SJCRH30 (cell line): ENCODE results near the gene GPC3. TPM values are rescaled to one million over a fixed set of nuclear protein-coding genes. Genes with fewer than 3 reads are reported as not detected.
"Not testable (repeated sequence)": the region's sequence is repeated elsewhere in the genome, so short reads cannot be mapped to it uniquely, and the experiment has no call there.

ENCODE experiments used
- DNase-seq, 2 experiments: peaks; one replicate each; pipeline ENCODE4 v3.0.0-alpha.2; 2015 to 2020
- H3K27ac ChIP-seq: fragments of 250-450 bp; sonication (Bioruptor Pico); 2 replicates; pipeline ENCODE4 v1.5.1; 2020; ENCODE audit warnings: mild to moderate bottlenecking, moderate library complexity
- H3K27me3 ChIP-seq: fragments of 250-450 bp; sonication (Bioruptor Pico); 2 replicates; pipeline ENCODE4 v1.5.1; 2020; ENCODE audit warnings: mild to moderate bottlenecking, moderate library complexity
- H3K36me3 ChIP-seq: fragments of 250-450 bp; sonication (Bioruptor Pico); 2 replicates; pipeline ENCODE4 v1.5.1; 2020; ENCODE audit warnings: mild to moderate bottlenecking, moderate library complexity
- H3K4me1 ChIP-seq: fragments of 250-450 bp; sonication (Bioruptor Pico); 2 replicates; pipeline ENCODE4 v1.5.1; 2020; ENCODE audit warnings: mild to moderate bottlenecking, moderate library complexity
- H3K4me3 ChIP-seq: fragments of 250-450 bp; sonication (Bioruptor Pico); 2 replicates; pipeline ENCODE4 v1.5.1; 2020; ENCODE audit warnings: mild to moderate bottlenecking, moderate library complexity
- H3K9me3 ChIP-seq: fragments of 250-450 bp; sonication (Bioruptor Pico); replicated peaks from 2 replicates; pipeline ENCODE4 v1.5.1; 2020; ENCODE audit warnings: mild to moderate bottlenecking, moderate library complexity
- total RNA-seq: library from RNA; depleted of rRNA; stranded (reverse); fragments of >200 nt; shearing (Covaris generic); gene quantifications from 2 replicates; pipeline ENCODE4 v1.2.3, GENCODE V29; 2014

Gene GPC3
- total RNA-seq, 1 experiment from 2014 or later, result 27.6 TPM

DNA sequence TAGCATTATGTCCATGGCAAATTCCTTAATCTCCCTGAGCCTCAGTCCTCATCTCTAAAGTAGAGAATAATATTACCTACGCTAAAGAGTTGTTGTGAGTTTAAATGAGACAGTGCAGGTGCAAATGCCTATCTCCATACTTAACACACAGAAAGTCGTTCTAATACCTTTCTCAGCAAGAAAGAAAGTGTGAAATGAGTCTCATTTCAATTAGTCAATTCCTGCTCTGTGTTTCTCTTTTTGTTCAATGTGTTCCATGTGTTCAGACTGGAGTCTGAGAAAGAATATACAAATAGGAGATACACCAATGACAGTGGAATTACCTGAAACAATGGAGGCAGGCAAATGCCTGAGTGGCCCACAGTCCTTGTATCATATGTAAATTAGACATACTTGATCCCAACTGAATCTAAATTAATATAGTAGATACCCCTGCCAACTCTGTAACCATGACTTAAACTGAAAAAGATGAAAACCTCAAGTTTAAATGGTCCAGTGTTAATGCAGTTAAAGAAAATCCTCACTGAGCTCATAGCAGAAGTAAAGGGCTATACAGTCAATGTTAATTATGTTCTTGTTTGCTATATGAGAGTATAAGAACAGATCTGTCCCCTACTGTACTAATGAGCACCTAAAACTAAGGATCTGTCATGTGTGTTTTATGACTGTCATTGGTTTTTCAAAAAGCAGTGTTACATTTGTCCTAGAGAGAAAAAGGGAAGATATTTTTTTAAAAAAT is 68.2 kb downstream of the GPC3 start:
- no peak for DNase-seq
- Histone ChIP-seq H3K4me1 (peaks cover 23% of the 10 kb centered on the region), H3K27me3 (no peaks in the 10 kb centered on the region), H3K36me3 (no peaks in the 10 kb centered on the region), H3K27ac (no peak overlapping the region), H3K9me3 (no peaks in the 10 kb centered on the region), H3K4me3 (no peak overlapping the region)

- H3K27ac ChIP-seq, result peak overlapping the region; percentile 77
- DNase-seq, result peak; percentile 33 to 60
- no peaks in the 10 kb centered on the region for H3K36me3 ChIP-seq
- no peaks in the 10 kb centered on the region for H3K9me3 ChIP-seq
- no peaks in the 10 kb centered on the region for H3K27me3 ChIP-seq
- H3K4me3 ChIP-seq, result no peak overlapping the region
- H3K4me1 ChIP-seq, result peaks cover 25% of the 10 kb centered on the region
Measured at GRCh38 chrX:133913658-133914388, 71.6 kb downstream of the GPC3 start.

DNA sequence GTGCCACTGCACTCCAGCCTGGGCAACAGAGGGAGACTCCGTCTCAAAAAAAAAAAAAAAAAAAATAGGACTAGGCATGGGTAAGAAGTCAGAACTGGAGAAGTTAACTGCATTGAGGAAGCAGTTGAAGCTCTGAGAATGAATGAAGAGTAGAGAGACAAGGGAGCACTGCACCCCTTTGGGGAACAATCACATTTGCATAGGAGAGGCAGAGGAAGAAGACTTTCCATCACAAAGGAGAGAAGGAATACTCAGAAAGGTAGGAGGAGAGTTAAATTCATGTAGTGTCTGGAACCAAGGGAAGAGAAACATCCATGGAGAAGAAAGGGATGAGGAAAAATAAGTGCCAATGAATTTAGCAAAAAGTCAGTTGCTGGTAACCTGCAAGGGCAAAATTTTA is 72.4 kb downstream of the GPC3 start:
- Histone ChIP-seq H3K27me3 (no peaks in the 10 kb centered on the region), H3K9me3 (no peaks in the 10 kb centered on the region), H3K27ac (peak overlapping the region; percentile 77), H3K36me3 (no peaks in the 10 kb centered on the region), H3K4me1 (peaks cover 25% of the 10 kb centered on the region), H3K4me3 (no peak overlapping the region)
- no peak for DNase-seq

DNA sequence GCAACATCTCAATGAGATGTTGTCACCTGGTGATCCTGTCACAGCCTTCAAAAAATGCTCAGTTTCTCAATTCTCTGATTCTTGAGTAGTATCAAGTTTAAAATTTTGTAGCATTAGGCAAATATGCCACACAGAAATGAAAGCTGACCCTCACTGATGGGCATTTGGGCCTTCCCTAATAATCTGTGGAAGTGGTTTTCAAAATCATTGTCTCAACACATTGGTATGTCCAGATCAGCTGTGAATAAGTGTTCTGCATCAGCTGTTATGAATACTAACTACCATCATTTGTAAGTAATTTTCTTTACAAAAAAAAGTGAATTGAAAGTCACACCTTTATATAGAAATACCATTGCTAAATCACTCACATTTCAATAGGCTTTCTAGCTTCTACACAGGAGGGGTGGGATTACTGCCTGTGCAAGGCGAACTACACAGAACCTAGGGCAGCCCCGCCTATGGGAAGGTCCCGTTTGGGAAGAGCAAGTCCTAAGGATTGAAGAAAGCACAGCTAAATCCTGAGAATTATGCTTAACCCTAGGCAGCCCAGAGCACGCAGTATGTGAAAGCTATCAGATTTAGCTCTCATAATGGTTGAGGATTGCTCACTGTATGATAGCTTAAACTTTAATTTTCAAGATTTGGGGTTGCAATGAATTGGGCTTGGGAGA is 73.4 kb downstream of the GPC3 start:
- peak; percentile 49 to 57 for DNase-seq
- Histone ChIP-seq H3K27me3 (no peaks in the 10 kb centered on the region), H3K4me1 (peaks cover 25% of the 10 kb centered on the region), H3K4me3 (no peak overlapping the region), H3K36me3 (no peaks in the 10 kb centered on the region), H3K9me3 (no peaks in the 10 kb centered on the region), H3K27ac (peak overlapping the region; percentile 77)

GRCh38 chrX:133910539-133910938 is 74.9 kb downstream of the GPC3 start:
- DNase-seq, result no peak
- H3K4me3 ChIP-seq, result no peak overlapping the region
- no peaks in the 10 kb centered on the region for H3K9me3 ChIP-seq
- no peaks in the 10 kb centered on the region for H3K27me3 ChIP-seq
- H3K4me1 ChIP-seq, result peaks cover 25% of the 10 kb centered on the region
- H3K27ac ChIP-seq, result no peak overlapping the region; the same call in 1 of the 2 replicates
- H3K36me3 ChIP-seq, result no peaks in the 10 kb centered on the region

DNA sequence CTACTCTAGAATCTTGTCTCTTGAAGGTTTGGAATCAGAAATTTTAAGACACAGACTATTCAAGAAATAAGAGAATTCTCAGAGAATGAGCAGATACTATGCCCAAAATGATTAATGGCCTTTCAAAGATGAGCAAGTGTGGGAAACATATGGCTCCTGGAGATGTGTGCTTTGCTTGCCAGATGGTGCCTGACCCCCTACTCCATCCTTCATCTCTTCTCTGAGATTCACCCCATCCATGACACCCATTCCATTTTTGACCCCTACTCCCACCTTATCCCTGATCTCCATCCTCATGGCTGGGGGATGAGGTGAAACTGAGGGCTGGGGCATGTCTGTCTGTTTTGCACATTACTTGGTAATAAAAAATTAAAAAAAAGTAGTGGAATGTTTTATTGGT is 75.5 kb downstream of the GPC3 start:
- no peaks in the 10 kb centered on the region for H3K9me3 ChIP-seq
- peaks cover 25% of the 10 kb centered on the region for H3K4me1 ChIP-seq

DNA sequence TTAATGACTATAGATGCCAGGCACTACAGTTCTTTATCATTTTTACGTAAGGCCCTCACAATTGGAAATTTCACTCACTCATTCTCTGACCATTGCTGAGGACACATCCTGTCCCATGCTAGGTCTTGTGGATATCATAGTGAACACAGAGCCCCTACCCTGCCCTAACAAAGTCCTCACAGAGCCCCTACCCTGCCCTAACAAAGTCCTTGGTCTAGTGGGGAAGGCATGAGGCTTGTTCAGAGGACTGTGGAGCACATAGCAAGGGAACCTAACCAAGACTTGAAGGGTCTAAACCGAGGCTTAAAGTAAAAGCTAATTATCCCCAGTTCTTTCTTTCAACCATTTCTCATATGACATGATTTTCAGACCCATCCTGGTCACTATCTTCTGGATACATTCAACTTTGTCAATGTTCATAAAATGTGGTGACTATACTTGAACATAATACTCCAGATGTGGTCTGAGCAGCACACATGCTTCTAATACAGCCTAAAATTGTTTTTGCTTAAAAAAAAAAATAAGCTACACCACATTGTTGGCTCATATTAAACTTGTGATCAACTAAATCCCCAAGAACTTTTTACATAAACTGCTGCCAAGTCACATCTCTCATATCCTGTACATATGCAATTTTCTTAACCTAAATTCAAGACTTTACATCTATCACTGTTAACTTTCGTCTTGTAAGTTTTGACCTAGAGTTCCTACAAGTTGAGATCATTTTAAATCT is 77.0 kb downstream of the GPC3 start:
- H3K9me3 ChIP-seq, result no peaks in the 10 kb centered on the region
- H3K4me1 ChIP-seq, result peaks cover 19% of the 10 kb centered on the region
- no peak for DNase-seq
- no peaks in the 10 kb centered on the region for H3K27me3 ChIP-seq
- no peak overlapping the region for H3K27ac ChIP-seq
- H3K36me3 ChIP-seq, result no peaks in the 10 kb centered on the region
- H3K4me3 ChIP-seq, result no peak overlapping the region

More for the DNA sequence above, 75.5 kb downstream of the GPC3 start:
- no peak for DNase-seq
- Histone ChIP-seq H3K4me3 (no peak overlapping the region), H3K36me3 (no peaks in the 10 kb centered on the region), H3K27me3 (no peaks in the 10 kb centered on the region), H3K27ac (no peak overlapping the region)

DNA sequence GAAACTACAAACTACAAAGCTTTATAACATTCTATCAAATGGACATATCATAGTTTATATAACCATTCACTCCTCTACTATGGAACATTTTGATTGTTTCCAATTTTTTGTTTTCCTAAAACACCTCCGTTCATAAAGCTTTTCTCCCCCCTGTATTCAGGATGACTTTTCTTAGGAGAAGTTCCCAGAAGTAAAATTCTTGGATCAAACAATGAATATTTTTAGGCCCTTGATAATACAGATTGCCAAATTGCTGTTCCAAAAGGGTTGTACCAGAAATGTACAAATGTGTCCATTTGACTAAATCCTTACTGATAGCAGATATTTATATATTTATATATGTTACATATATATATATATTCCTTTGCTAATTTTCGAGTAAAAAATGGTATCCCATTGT is 77.8 kb downstream of the GPC3 start:
- DNase-seq, result no peak
- no peak overlapping the region for H3K27ac ChIP-seq

DNA sequence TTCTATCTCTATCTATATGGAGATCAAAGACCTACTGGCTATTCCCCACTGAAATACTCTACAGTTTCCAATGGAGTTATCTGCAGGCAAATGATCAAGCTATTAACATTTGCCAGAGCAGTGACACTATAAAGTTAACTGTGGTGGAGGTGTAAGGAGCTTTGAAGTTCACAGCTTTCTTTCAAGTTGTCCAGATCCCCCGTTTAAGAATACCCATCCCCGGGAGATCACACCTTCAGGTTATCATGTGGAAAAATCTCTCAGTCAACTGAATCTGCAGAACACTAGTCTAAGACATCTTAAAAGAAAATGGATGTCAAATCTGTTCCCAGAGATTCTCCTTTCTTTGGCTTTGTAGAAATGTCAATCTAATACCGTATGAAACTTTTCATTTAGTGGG is 80.1 kb downstream of the GPC3 start:
- DNase-seq, result no peak
- no peaks in the 10 kb centered on the region for H3K27me3 ChIP-seq
- no peak overlapping the region for H3K27ac ChIP-seq
- H3K4me1 ChIP-seq, result no peaks in the 10 kb centered on the region
- no peaks in the 10 kb centered on the region for H3K36me3 ChIP-seq
- H3K9me3 ChIP-seq, result no peaks in the 10 kb centered on the region
- H3K4me3 ChIP-seq, result no peak overlapping the region

More for the DNA sequence above, 77.8 kb downstream of the GPC3 start:
- Histone ChIP-seq H3K9me3 (no peaks in the 10 kb centered on the region), H3K36me3 (no peaks in the 10 kb centered on the region), H3K4me3 (no peak overlapping the region), H3K27me3 (no peaks in the 10 kb centered on the region), H3K4me1 (peaks cover 14% of the 10 kb centered on the region)

DNA sequence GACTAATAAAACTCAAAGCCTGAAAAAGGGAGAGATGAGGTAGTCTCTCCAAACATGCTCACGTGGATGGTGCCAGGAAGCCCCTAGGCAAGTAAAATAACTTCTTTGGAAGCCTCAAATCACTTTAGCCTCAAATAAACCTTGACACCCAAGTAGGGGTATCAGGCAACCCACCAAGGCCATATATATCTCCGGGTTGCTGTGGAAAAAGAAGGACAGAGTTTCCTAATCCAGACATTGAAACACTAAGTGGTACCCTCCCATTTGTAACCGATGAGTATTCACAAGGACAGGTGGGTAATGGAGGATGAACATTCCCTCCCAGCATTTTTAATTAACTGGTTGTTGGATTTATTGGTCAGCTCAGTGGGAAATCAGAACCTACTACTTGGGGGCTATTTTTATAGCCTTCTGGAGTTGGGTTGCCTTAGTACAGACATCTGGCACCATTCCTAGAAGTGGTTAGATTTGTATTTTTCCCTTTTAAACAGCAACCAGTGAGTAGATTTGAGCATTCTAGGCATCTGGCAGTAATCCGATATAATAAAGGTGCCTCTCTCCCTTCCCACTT is 87.7 kb downstream of the GPC3 start:
- no peaks in the 10 kb centered on the region for H3K27me3 ChIP-seq
- H3K36me3 ChIP-seq, result no peaks in the 10 kb centered on the region
- H3K4me1 ChIP-seq, result peaks cover 8% of the 10 kb centered on the region; the same call in 1 of the 2 replicates
- DNase-seq, result peak in 1 of 2 experiments; percentile 56
- no peaks in the 10 kb centered on the region for H3K9me3 ChIP-seq
- no peak overlapping the region for H3K4me3 ChIP-seq
- no peak overlapping the region for H3K27ac ChIP-seq

- Histone ChIP-seq H3K27ac (no peak overlapping the region), H3K4me3 (no peak overlapping the region), H3K27me3 (no peaks in the 10 kb centered on the region), H3K36me3 (no peaks in the 10 kb centered on the region), H3K4me1 (0 out of 2 replicates have a peak, but pooled peaks cover under 1% of the 10 kb centered on the region), H3K9me3 (no peaks in the 10 kb centered on the region)
- no peak for DNase-seq
Measured at GRCh38 chrX:133892337-133892736, 93.1 kb downstream of the GPC3 start.

DNA sequence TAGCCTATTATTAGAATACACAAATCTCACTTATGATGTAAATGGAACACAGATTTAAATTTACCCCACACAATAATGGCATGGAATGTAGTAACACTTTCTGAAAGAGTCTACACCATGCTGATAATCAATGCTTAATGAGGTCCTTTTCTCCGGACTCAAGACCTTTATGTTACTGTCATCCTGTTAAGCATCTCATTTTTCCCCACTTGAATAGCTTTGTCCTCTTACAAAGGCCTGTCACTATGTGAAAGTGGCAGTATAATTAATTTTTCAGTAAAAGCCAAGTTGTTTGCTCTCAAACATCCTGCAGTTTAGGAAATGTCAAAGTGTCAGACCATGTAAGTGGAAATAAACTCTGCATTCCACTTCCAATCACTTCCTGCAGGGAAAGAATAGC is 96.4 kb downstream of the GPC3 start:
- no peaks in the 10 kb centered on the region for H3K27me3 ChIP-seq
- H3K4me1 ChIP-seq, result no peaks in the 10 kb centered on the region
- no peak overlapping the region for H3K27ac ChIP-seq
- no peak for DNase-seq
- no peaks in the 10 kb centered on the region for H3K36me3 ChIP-seq
- H3K9me3 ChIP-seq, result no peaks in the 10 kb centered on the region
- no peak overlapping the region for H3K4me3 ChIP-seq

DNA sequence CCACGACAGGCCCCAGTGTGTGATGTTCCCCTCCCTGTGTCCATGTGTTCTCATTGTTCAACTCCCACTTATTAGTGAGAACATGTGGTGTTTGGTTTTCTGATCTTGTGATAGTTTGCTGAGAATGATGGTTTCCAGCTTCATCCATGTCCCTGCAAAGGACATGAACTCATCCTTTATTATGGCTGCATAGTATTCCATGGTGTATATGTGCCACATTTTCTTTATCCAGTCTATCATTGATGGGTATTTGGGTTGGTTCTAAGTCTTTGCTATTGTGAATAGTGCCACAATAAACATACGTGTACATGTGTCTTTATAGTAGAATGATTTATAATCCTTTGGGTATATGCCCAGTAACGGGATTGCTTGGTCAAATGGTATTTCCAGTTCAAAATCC is 97.3 kb downstream of the GPC3 start:
- not testable (repeated sequence) for H3K36me3 ChIP-seq, H3K4me3 ChIP-seq, H3K9me3 ChIP-seq, H3K4me1 ChIP-seq, H3K27me3 ChIP-seq, H3K27ac ChIP-seq, DNase-seq
